Right lobe of liver (tissue), 6 donors: ENCODE results near the gene GPR141. TPM values are rescaled to one million over a fixed set of nuclear protein-coding genes. Genes with fewer than 3 reads are reported as not detected.
A peak's percentile ranks its signal among the peaks of the same experiment; 100 is the strongest.

Experiments
- ATAC-seq, 4 donors: fragments of 200-7000 bp; cut with Tn5 transposase; one replicate each; pipeline ENCODE4 v1.9.1; 2020; ENCODE audit warnings: mild to moderate bottlenecking in 4 of 4, moderate library complexity in 4 of 4
- DNase-seq, 3 donors: peaks; one replicate each; pipeline ENCODE4 v3.0.0-alpha.2; 2020
- H3K27ac ChIP-seq, 3 donors: fragments of 200-600 bp; one replicate each; pipeline ENCODE4 v1.8.0; 2022
- H3K27me3 ChIP-seq, 2 donors: fragments of 200-600 bp; one replicate each; pipeline ENCODE4 v1.8.0; 2022
- H3K36me3 ChIP-seq, 4 donors: fragments of 200-600 bp; sonication (generic) in 1 of 4; one replicate each; pipeline versions ENCODE4 v1.5.1 to v1.8.0; 2017 to 2022; ENCODE audit warnings: control low read depth in 1 of 4
- H3K4me1 ChIP-seq, 4 donors: fragments of 200-600 bp; sonication (generic) in 1 of 4; one replicate each; pipeline versions ENCODE4 v1.5.1 to v1.8.0; 2017 to 2022; ENCODE audit warnings: control low read depth in 1 of 4
- H3K4me3 ChIP-seq, 3 donors: fragments of 200-600 bp; one replicate each; pipeline ENCODE4 v1.8.0; 2022
- H3K9me3 ChIP-seq, 4 donors: fragments of 200-600 bp; sonication (generic) in 1 of 4; one replicate each; pipeline versions ENCODE4 v1.5.1 to v1.8.0; 2017 to 2022; ENCODE audit warnings: control low read depth in 1 of 4
- POLR2A ChIP-seq: fragments of 450-650 bp; IDR thresholded peaks from one replicate; pipeline ENCODE4 v1.6.1; 2017; ENCODE audit warnings: antibody characterized with exemption, mild to moderate bottlenecking
- WGBS: methylation state at CpG from one replicate; pipeline ENCODE4 v1.1.6; 2018; ENCODE audit warnings: low coverage, low lambda C conversion rate; ENCODE audit not compliant: insufficient coverage; ENCODE audit errors: missing lambda C conversion rate; 5-methylcytosine and 5-hydroxymethylcytosine counted together
- intact Hi-C, 2 donors: fragments of 100-400 bp; cut with DNase I; formaldehyde crosslinking; loops; one replicate each; pipeline versions ENCODE4 v1.11.2 to v1.14.1; 2022
- total RNA-seq, 6 experiments: library from RNA; depleted of rRNA in 2 of 6; stranded (reverse); fragments of >200 nt in 2 of 6; fragmentation: NEBNext Ultra II Directional in 3 of 6; extraction: Animal tissue kit (Norgen Biotek cat#: 25700) in 3 of 6; gene quantifications; one replicate each; pipeline versions ENCODE4 v1.1.0 to v1.2.4, GENCODE V29; 2016 to 2023
- TF ChIP-seq, protein P1 (sequence below), 4 donors: fragments of 200-600 bp in 3 of 4; fragments of 450-650 bp in 1 of 4; IDR thresholded peaks; one replicate each; pipeline versions ENCODE4 v1.5.1 to v1.8.0; 2016 to 2022; ENCODE audit warnings: antibody characterized with exemption in 4 of 4, mild to moderate bottlenecking in 2 of 4
- donor health status: DM: no; HTN: yes; CAD: no.
- donor health status: DM: no; HTN: no; CAD: no.
- donor health status: DM: no; HTN: no; CAD: no.
- donor health status: DM: no; HTN: yes; CAD: no.
- donor health status: DM: no; HTN: yes; CAD: no.

GPR141 gene
- total RNA-seq, 6 experiments from 2014 or later, result 0.51 to 0.60 TPM; not detected in 4

DNA sequence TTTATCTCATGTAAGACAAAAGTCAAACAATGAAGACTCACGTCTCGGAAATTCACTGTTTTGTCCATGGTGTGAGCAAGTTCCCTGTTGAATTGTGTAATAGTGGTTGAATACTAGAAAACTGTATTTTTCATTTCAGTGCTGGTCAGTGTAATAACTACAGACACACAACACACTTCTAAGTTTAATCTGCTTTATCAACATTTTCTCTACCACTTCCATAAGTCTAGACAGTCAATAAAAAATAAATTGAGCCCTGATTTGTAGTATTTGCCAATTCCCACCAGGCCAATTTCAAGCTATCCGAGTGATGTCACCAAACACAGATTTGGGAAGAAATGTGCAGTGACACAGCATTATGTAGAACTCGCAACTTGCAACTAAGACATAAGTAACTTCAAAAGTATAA is 81.9 kb downstream of the GPR141 start:
- 47% methylated on average over 4 of the region's 4 CpGs for WGBS
- DNase-seq (no peak), ATAC-seq (no peak)
- no peaks in the 10 kb centered on the region for H3K27me3 ChIP-seq
- H3K27ac ChIP-seq, result no peak overlapping the region
- no peaks in the 10 kb centered on the region for H3K4me1 ChIP-seq
- no peaks in the 10 kb centered on the region for H3K36me3 ChIP-seq
- no peaks in the 10 kb centered on the region for H3K9me3 ChIP-seq
- no peak for TF ChIP-seq POLR2A
- TF ChIP-seq, protein P1, sequence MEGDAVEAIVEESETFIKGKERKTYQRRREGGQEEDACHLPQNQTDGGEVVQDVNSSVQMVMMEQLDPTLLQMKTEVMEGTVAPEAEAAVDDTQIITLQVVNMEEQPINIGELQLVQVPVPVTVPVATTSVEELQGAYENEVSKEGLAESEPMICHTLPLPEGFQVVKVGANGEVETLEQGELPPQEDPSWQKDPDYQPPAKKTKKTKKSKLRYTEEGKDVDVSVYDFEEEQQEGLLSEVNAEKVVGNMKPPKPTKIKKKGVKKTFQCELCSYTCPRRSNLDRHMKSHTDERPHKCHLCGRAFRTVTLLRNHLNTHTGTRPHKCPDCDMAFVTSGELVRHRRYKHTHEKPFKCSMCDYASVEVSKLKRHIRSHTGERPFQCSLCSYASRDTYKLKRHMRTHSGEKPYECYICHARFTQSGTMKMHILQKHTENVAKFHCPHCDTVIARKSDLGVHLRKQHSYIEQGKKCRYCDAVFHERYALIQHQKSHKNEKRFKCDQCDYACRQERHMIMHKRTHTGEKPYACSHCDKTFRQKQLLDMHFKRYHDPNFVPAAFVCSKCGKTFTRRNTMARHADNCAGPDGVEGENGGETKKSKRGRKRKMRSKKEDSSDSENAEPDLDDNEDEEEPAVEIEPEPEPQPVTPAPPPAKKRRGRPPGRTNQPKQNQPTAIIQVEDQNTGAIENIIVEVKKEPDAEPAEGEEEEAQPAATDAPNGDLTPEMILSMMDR (IDR thresholded peaks at IDR 0.05), result no peak
- H3K4me3 ChIP-seq, result no peak overlapping the region
- intact Hi-C loops, result no loop called here

DNA sequence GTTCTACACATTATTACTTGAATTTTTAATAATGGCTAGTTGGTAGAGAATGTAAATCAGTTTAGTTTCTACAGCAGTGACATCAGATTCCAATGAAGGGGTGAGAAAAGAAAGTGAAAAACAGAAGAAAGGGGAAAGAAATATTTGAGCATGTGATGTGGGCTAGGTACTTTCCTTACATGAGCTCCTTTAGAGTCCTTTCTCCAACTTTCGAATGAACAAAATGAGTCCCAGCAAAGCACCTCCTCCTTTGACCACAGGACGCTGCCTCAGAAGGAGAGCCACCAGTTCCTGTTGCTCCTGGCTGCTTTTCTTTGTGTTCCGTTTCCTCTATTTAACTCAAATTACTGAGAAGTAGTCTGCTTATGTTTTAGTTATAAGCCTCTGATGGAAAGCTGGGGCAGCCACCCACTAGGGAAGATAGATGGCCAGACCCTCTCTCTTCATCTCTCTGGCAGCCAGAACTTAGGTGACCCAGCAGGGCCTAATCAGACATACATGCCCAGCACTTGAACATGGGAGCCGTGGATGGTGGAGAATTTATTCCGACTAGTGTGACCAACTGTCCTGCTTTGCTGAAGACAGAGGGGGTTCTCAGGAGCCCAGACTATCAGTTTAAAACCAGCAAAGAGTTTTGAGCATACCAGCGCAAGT is 82.4 kb downstream of the GPR141 start:
- TF ChIP-seq, protein P1 (IDR thresholded peaks at IDR 0.05), result no peak
- no peak for TF ChIP-seq POLR2A
- ATAC-seq (peak in 2 of 4 donors; percentile 35 to 43), DNase-seq (no peak)
- H3K36me3 ChIP-seq, result no peaks in the 10 kb centered on the region
- H3K27ac ChIP-seq, result no peak overlapping the region
- no peaks in the 10 kb centered on the region for H3K9me3 ChIP-seq
- no peaks in the 10 kb centered on the region for H3K27me3 ChIP-seq
- H3K4me1 ChIP-seq, result no peaks in the 10 kb centered on the region
- intact Hi-C loops, result no loop called here
- no peak overlapping the region for H3K4me3 ChIP-seq
- 51% methylated on average over 5 of the region's 6 CpGs for WGBS

DNA sequence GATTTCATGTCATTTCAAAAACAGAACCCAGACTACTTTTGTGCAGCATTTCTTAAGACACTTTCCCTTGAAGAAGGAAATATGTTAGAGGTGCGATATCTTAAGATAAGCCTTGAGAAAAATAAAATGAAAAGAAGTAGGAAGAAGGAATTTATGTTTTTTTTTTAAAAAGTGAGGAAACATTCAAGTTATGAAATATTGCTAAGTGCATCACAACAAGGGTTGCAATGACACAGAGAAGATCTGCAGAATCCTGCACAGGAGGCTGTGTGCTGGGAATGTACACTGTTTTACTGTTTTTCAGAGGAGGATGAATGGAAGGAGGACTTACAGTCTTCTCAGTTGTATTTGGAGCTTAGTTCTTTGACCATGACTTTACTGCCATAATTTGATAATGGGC is 85.0 kb downstream of the GPR141 start:
- Histone ChIP-seq H3K27me3 (no peaks in the 10 kb centered on the region), H3K9me3 (no peaks in the 10 kb centered on the region), H3K4me3 (no peak overlapping the region), H3K27ac (no peak overlapping the region), H3K36me3 (no peaks in the 10 kb centered on the region), H3K4me1 (no peaks in the 10 kb centered on the region)
- TF ChIP-seq, protein P1 (IDR thresholded peaks at IDR 0.05), result no peak
- TF ChIP-seq POLR2A, result no peak
- ATAC-seq (no peak), DNase-seq (no peak)
- WGBS, result 45% methylated on average over 1 of the region's 1 CpG
- intact Hi-C loops, result no loop called here

DNA sequence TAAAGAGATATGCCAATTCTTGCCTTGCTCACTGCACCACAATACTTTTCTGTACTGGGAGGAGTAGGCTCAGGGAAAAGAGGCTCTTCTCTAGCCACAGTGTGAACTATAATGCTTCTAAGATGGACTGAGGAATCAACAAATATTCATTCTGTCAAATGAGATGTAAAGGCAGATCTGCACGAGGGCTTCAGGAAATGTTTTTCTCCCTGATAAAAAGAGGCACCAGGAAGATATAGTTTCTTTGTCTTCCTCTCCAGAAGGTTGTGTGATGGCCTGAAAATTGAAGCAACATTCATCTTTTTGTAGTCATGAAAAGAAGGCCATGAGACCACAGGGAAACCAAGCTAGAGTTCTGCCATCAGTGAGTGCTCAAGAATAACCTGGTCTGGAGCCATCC is 85.7 kb downstream of the GPR141 start:
- H3K4me3 ChIP-seq, result no peak overlapping the region
- no peak for TF ChIP-seq POLR2A
- TF ChIP-seq, protein P1 (IDR thresholded peaks at IDR 0.05), result no peak
- intact Hi-C loops, result no loop called here

More for the DNA sequence above, 85.7 kb downstream of the GPR141 start:
- no peaks in the 10 kb centered on the region for H3K9me3 ChIP-seq
- no peaks in the 10 kb centered on the region for H3K4me1 ChIP-seq
- no peak for ATAC-seq
- 9% methylated on average over 1 of the region's 1 CpG for WGBS
- H3K27ac ChIP-seq, result no peak overlapping the region
- DNase-seq, result no peak
- H3K36me3 ChIP-seq, result no peaks in the 10 kb centered on the region
- H3K27me3 ChIP-seq, result no peaks in the 10 kb centered on the region
